ENCODE results near the gene PRSS38. TPM values are rescaled to one million over a fixed set of nuclear protein-coding genes. Genes with fewer than 3 reads are reported as not detected.

The PRSS38 gene
- total RNA-seq, 2 donors from 2014 or later: 3.0 TPM; not detected in 1

GRCh38 chr1:227848430-227848932 lies 33.0 kb downstream of the PRSS38 start:
- no peak for DNase-seq (ENCODE audit: low spot score)
- intact Hi-C loops (cut with DNase I): no loop called here
- Histone ChIP-seq H3K27ac (no peak overlapping the region), H3K27me3 (replicated peaks; ENCODE audit: insufficient read depth) (no peaks in the 10 kb centered on the region), H3K4me1 (replicated peaks) (no peaks in the 10 kb centered on the region), H3K36me3 (no peaks in the 10 kb centered on the region), H3K9me3 (no peaks in the 10 kb centered on the region), H3K4me3 (no peak overlapping the region)
- TF ChIP-seq POLR2AphosphoS5 (IDR thresholded peaks at IDR 0.05) (no peak), POLR2A (IDR thresholded peaks at IDR 0.05) (no peak)
- TF ChIP-seq, protein P1, sequence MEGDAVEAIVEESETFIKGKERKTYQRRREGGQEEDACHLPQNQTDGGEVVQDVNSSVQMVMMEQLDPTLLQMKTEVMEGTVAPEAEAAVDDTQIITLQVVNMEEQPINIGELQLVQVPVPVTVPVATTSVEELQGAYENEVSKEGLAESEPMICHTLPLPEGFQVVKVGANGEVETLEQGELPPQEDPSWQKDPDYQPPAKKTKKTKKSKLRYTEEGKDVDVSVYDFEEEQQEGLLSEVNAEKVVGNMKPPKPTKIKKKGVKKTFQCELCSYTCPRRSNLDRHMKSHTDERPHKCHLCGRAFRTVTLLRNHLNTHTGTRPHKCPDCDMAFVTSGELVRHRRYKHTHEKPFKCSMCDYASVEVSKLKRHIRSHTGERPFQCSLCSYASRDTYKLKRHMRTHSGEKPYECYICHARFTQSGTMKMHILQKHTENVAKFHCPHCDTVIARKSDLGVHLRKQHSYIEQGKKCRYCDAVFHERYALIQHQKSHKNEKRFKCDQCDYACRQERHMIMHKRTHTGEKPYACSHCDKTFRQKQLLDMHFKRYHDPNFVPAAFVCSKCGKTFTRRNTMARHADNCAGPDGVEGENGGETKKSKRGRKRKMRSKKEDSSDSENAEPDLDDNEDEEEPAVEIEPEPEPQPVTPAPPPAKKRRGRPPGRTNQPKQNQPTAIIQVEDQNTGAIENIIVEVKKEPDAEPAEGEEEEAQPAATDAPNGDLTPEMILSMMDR (IDR thresholded peaks at IDR 0.05): no peak
- 85% methylated on average over 3 of the region's 3 CpGs for WGBS

GRCh38 chr1:227849251-227849650 lies 33.8 kb downstream of the PRSS38 start:
- Histone ChIP-seq H3K9me3 (no peaks in the 10 kb centered on the region), H3K4me1 (replicated peaks) (no peaks in the 10 kb centered on the region), H3K36me3 (no peaks in the 10 kb centered on the region), H3K27ac (no peak overlapping the region), H3K27me3 (replicated peaks; ENCODE audit: insufficient read depth) (no peaks in the 10 kb centered on the region), H3K4me3 (no peak overlapping the region)
- no peak for DNase-seq (ENCODE audit: low spot score)
- TF ChIP-seq POLR2A (IDR thresholded peaks at IDR 0.05): no peak
- TF ChIP-seq, protein P1 (IDR thresholded peaks at IDR 0.05): no peak
- no peak for TF ChIP-seq POLR2AphosphoS5 (IDR thresholded peaks at IDR 0.05)
- intact Hi-C loops (cut with DNase I): no loop called here
- 49% methylated on average over 3 of the region's 3 CpGs for WGBS

- Histone ChIP-seq H3K4me1 (replicated peaks) (no peaks in the 10 kb centered on the region), H3K27ac (no peak overlapping the region), H3K27me3 (replicated peaks; ENCODE audit: insufficient read depth) (no peaks in the 10 kb centered on the region), H3K9me3 (no peaks in the 10 kb centered on the region), H3K4me3 (no peak overlapping the region), H3K36me3 (no peaks in the 10 kb centered on the region)
- no peak for DNase-seq (ENCODE audit: low spot score)
- TF ChIP-seq, protein P1 (IDR thresholded peaks at IDR 0.05): no peak
- TF ChIP-seq POLR2AphosphoS5 (IDR thresholded peaks at IDR 0.05) (no peak), POLR2A (IDR thresholded peaks at IDR 0.05) (no peak)
- intact Hi-C loops (cut with DNase I): no loop called here
Observed at GRCh38 chr1:227854189-227854588, 38.7 kb downstream of the PRSS38 start.

DNA sequence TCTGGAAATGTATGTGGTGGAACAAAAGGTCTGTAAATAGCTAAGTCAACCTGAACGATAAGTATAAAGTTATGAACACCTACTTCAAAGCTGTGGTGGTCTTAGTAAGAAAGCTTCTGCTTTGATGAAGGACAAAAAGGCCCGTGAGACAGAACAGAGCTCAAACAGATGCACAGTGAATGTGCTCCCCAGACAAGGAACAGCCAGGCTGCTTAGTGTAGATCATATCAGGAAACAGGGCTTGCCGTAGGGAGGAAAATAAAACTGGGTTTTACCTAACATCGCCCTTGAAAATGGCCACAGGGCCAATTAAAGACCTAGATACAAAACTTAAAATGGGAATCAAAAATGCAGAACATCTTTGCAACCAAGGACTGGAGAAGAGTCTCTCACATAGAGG lies 40.2 kb downstream of the PRSS38 start:
- TF ChIP-seq, protein P1 (IDR thresholded peaks at IDR 0.05): no peak
- TF ChIP-seq POLR2A (IDR thresholded peaks at IDR 0.05) (no peak), POLR2AphosphoS5 (IDR thresholded peaks at IDR 0.05) (no peak)
- Histone ChIP-seq H3K9me3 (no peaks in the 10 kb centered on the region), H3K4me1 (replicated peaks) (no peaks in the 10 kb centered on the region), H3K36me3 (no peaks in the 10 kb centered on the region), H3K27ac (no peak overlapping the region), H3K27me3 (replicated peaks; ENCODE audit: insufficient read depth) (no peaks in the 10 kb centered on the region), H3K4me3 (no peak overlapping the region)
- WGBS: 49% methylated on average over 4 of the region's 4 CpGs
- intact Hi-C loops (cut with DNase I): no loop called here
- DNase-seq (ENCODE audit: low spot score): no peak

GRCh38 chr1:227856147-227856858 lies 40.8 kb downstream of the PRSS38 start:
- H3K4me1 ChIP-seq (replicated peaks): no peaks in the 10 kb centered on the region
- H3K27me3 ChIP-seq (replicated peaks; ENCODE audit: insufficient read depth): no peaks in the 10 kb centered on the region
- no peaks in the 10 kb centered on the region for H3K36me3 ChIP-seq
- WGBS: 86% methylated on average over 7 of the region's 7 CpGs
- intact Hi-C loops (cut with DNase I): no loop called here
- H3K27ac ChIP-seq: no peak overlapping the region
- H3K4me3 ChIP-seq: no peak overlapping the region
- DNase-seq (ENCODE audit: low spot score): no peak
- TF ChIP-seq POLR2AphosphoS5 (IDR thresholded peaks at IDR 0.05) (no peak), POLR2A (IDR thresholded peaks at IDR 0.05) (no peak)
- TF ChIP-seq, protein P1 (IDR thresholded peaks at IDR 0.05): no peak
- no peaks in the 10 kb centered on the region for H3K9me3 ChIP-seq

All from prostate gland (tissue), 2 donors.